SH-SY5Y (cell line): ENCODE results near the gene IFT122.

Source experiments
- GATA2 ChIP-seq: IDR thresholded peaks from 2 replicates; pipeline ENCODE4 v1.6.1; 2011; ENCODE audit warnings: mild to moderate bottlenecking, low read depth, low read length
- GATA3 ChIP-seq: IDR thresholded peaks from 2 replicates; pipeline ENCODE4 v1.6.1; 2011; ENCODE audit warnings: low read depth, mild to moderate bottlenecking, low read length, moderate library complexity

- TF ChIP-seq GATA2: no peak
- TF ChIP-seq GATA3: no peak
These were observed 6.5 kb upstream of the IFT122 start for GRCh38 chr3:129433565-129433964.
